Measurements from ENCODE around the gene ADD3.

The ADD3 gene

DNA sequence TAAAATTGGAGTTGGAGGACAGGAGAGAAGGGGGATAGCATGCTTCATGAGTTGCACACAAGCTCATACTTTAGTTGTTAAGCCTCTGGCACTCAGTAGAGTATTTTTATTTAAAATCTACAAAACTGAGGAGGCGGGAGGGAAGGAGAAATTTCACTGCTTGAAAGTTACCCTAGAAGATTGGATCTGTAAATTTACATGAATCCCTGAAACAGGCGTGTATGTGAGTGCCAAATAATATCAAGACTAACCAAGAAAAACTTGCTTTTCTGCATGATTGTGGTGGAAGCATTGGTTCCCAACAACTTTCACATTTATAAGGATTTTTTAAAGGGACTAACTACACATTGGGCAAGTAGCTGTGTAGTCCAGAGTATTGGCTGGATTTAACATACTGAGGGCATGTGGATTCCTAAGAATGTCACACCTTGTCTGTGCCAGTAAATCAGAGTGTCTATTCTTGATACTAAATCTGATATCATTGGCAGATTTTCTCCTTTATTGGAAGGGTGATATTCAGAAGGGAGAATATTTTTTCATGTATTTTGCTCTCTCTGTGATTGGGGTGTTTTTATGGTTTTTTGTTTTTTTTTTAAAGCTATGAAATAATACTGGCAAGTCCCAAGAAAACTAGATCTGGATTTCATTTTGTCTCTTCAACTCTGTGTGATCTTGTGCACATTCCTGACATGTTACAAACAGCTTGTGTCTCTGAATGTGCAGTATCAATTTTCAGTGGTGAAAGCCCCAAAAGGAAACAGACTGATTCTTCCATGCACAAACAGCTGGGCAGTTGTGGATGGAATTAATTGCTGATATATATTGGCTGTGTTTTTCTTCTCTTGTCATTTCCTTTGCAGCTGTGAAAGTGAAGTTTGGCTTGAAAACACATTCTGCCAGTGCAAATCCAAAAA lies 67.2 kb downstream of the ADD3 start:
- no peak overlapping the region for H3K4me3 ChIP-seq
- H3K9me3 ChIP-seq, result no peaks in the 10 kb centered on the region
- intact Hi-C loops (cut with DNase I; ENCODE audit: low total_unique reads), result no loop called here
- H3K36me3 ChIP-seq, result no peaks in the 10 kb centered on the region
- H3K27ac ChIP-seq, result peak overlapping the region; percentile 29 to 45
- no peak for TF ChIP-seq CTCF (IDR thresholded peaks at IDR 0.05)
- peaks cover 0 to 75% (median 39%) of the 10 kb centered on the region in 4 donors for H3K4me1 ChIP-seq
- no peaks in the 10 kb centered on the region for H3K27me3 ChIP-seq
- DNase-seq, result no peak

GRCh38 chr10:110075686-110076085 lies 67.9 kb downstream of the ADD3 start:
- no peak for DNase-seq
- peaks cover 0 to 74% (median 39%) of the 10 kb centered on the region in 4 donors for H3K4me1 ChIP-seq
- intact Hi-C loops (cut with DNase I; ENCODE audit: low total_unique reads), result no loop called here
- H3K27ac ChIP-seq, result peak overlapping the region; percentile 29 to 45
- H3K4me3 ChIP-seq, result no peak overlapping the region
- H3K36me3 ChIP-seq, result no peaks in the 10 kb centered on the region
- no peaks in the 10 kb centered on the region for H3K27me3 ChIP-seq
- no peak for TF ChIP-seq CTCF (IDR thresholded peaks at IDR 0.05)
- H3K9me3 ChIP-seq, result no peaks in the 10 kb centered on the region

GRCh38 chr10:110076559-110077318 lies 69.0 kb downstream of the ADD3 start:
- intact Hi-C loops (cut with DNase I; ENCODE audit: low total_unique reads), result no loop called here
- peaks cover 0 to 78% (median 41%) of the 10 kb centered on the region in 4 donors for H3K4me1 ChIP-seq
- H3K9me3 ChIP-seq, result no peaks in the 10 kb centered on the region
- H3K27ac ChIP-seq, result peak overlapping the region; percentile 11 to 45
- peak; percentile 75 to 76 for DNase-seq
- TF ChIP-seq CTCF (IDR thresholded peaks at IDR 0.05), result no peak
- no peaks in the 10 kb centered on the region for H3K27me3 ChIP-seq
- H3K36me3 ChIP-seq, result no peaks in the 10 kb centered on the region
- no peak overlapping the region for H3K4me3 ChIP-seq

- DNase-seq, result no peak
- H3K4me1 ChIP-seq, result peaks cover 0 to 83% (median 44%) of the 10 kb centered on the region in 4 donors
- TF ChIP-seq CTCF (IDR thresholded peaks at IDR 0.05), result no peak
- H3K27me3 ChIP-seq, result no peaks in the 10 kb centered on the region
- H3K9me3 ChIP-seq, result no peaks in the 10 kb centered on the region
- peak overlapping the region; percentile 11 to 45 for H3K27ac ChIP-seq
- no peaks in the 10 kb centered on the region for H3K36me3 ChIP-seq
- intact Hi-C loops (cut with DNase I; ENCODE audit: low total_unique reads), result no loop called here
- H3K4me3 ChIP-seq, result no peak overlapping the region
Observed at GRCh38 chr10:110077436-110078130, 69.8 kb downstream of the ADD3 start.

DNA sequence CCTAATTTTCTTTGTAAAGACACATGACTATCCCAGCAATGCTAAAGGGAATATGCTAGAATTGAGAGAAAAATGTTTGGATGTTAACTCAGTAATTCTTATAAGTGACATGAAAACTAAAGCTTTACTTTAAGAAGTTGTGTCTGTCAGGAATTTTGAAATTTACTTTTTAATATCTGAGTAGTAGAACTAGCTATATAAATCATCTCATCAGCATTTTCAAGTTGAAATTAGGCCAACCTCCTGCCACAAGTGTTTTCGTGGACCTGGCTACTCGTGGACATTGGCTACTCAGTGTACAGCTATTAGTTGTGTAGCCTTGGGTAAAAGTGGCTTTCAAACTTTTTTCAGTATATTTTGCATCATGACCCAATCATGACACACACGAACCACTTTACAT lies 70.5 kb downstream of the ADD3 start:
- peak overlapping the region in 1 of 2 donors; percentile 45 for H3K27ac ChIP-seq

More for the DNA sequence above, 70.5 kb downstream of the ADD3 start:
- H3K4me1 ChIP-seq, result peaks cover 0 to 87% (median 45%) of the 10 kb centered on the region in 4 donors
- H3K9me3 ChIP-seq, result no peaks in the 10 kb centered on the region
- no peak overlapping the region for H3K4me3 ChIP-seq
- intact Hi-C loops (cut with DNase I; ENCODE audit: low total_unique reads), result no loop called here
- no peaks in the 10 kb centered on the region for H3K36me3 ChIP-seq
- TF ChIP-seq CTCF (IDR thresholded peaks at IDR 0.05), result no peak
- DNase-seq, result no peak
- no peaks in the 10 kb centered on the region for H3K27me3 ChIP-seq

Data from tibial artery (tissue), 4 donors.